GM23338 (cell line): ENCODE results near the gene LARGE1.

Source experiments
- CREB1 ChIP-seq: fragments of 250-450 bp; sonication (Bioruptor Pico); IDR thresholded peaks from 2 replicates; pipeline ENCODE4 v1.5.0; 2020; ENCODE audit warnings: low read depth, mild to moderate bottlenecking, moderate library complexity
- CTCF ChIP-seq, 2 experiments: fragments of 200-600 bp in 1 of 2; sonication (generic) in 1 of 2; conservative IDR thresholded peaks; 2 replicates each; pipeline versions ENCODE4 v1.5.1 to v1.6.1; 2016 to 2017; ENCODE audit warnings: antibody characterized with exemption in 2 of 2, low read depth in 2 of 2, mild to moderate bottlenecking in 2 of 2, moderate library complexity in 1 of 2
- EZH2 ChIP-seq: fragments of 200-600 bp; sonication (generic); IDR thresholded peaks from one replicate; pipeline ENCODE4 v1.8.0; 2017; ENCODE audit warnings: antibody characterized with exemption, mild to moderate bottlenecking, low read depth; ENCODE audit not compliant: unreplicated experiment
- EZH2phosphoT487 ChIP-seq: fragments of 200-600 bp; sonication (generic); IDR thresholded peaks from one replicate; pipeline ENCODE4 v1.8.1; 2018; ENCODE audit warnings: antibody characterized with exemption; ENCODE audit not compliant: unreplicated experiment
- JUNB ChIP-seq: IDR thresholded peaks from one replicate; pipeline ENCODE4 v1.6.1; 2016; ENCODE audit warnings: antibody characterized with exemption; ENCODE audit not compliant: unreplicated experiment
- NANOG ChIP-seq: IDR thresholded peaks from 2 replicates; pipeline ENCODE4 v1.6.1; 2016; ENCODE audit warnings: antibody characterized with exemption, borderline replicate concordance
- POLR2AphosphoS5 ChIP-seq: IDR thresholded peaks from 2 replicates; pipeline ENCODE4 v1.6.1; 2016; ENCODE audit warnings: antibody characterized with exemption, low read depth
- REST ChIP-seq: IDR thresholded peaks from one replicate; pipeline ENCODE4 v1.6.1; 2018; ENCODE audit warnings: antibody characterized with exemption; ENCODE audit not compliant: unreplicated experiment
- STAT1 ChIP-seq: IDR thresholded peaks from one replicate; pipeline ENCODE4 v1.6.1; 2016; ENCODE audit warnings: antibody characterized with exemption; ENCODE audit not compliant: unreplicated experiment

- TF ChIP-seq JUNB (no peak), REST (no peak), EZH2 (no peak), CTCF (conservative IDR thresholded peaks at IDR 0.05; ENCODE audit: low read depth in 2 of 2) (no peak), POLR2AphosphoS5 (no peak), CREB1 (CRISPR knock-in tag) (no peak), EZH2phosphoT487 (no peak), NANOG (no peak), STAT1 (no peak)
Measured at GRCh38 chr22:33774781-33775180, 145.5 kb downstream of the LARGE1 start.
